PFSK-1 (cell line): ENCODE measurements around the gene VEZF1.

Experiments
- FOXP2 ChIP-seq: optimal IDR thresholded peaks from 2 replicates; pipeline ENCODE3; 2011; ENCODE audit warnings: borderline replicate concordance, control low read depth, inconsistent platforms; ENCODE audit not compliant: insufficient read depth; ENCODE audit errors: extremely low read length, extremely low read depth
- POLR2AphosphoS5 ChIP-seq: IDR thresholded peaks from 2 replicates; pipeline ENCODE4 v1.6.1; 2012; ENCODE audit warnings: low read depth, mild to moderate bottlenecking, control low read depth, low read length, moderate library complexity
- TAF1 ChIP-seq: IDR thresholded peaks from 2 replicates; pipeline ENCODE4 v1.6.1; 2012; ENCODE audit warnings: low read length, control low read depth, borderline replicate concordance; ENCODE audit not compliant: insufficient read depth
- TF ChIP-seq, protein P1 (sequence below), 2 experiments: IDR thresholded peaks; 2 replicates each; pipeline versions ENCODE4 v1.6.1 to v1.8.0; 2011 to 2012; ENCODE audit warnings: low read depth in 2 of 2, low read length in 2 of 2, control low read depth in 1 of 2, inconsistent platforms in 1 of 2, mild to moderate bottlenecking in 1 of 2, moderate library complexity in 1 of 2; ENCODE audit not compliant: insufficient read depth in 1 of 2

DNA sequence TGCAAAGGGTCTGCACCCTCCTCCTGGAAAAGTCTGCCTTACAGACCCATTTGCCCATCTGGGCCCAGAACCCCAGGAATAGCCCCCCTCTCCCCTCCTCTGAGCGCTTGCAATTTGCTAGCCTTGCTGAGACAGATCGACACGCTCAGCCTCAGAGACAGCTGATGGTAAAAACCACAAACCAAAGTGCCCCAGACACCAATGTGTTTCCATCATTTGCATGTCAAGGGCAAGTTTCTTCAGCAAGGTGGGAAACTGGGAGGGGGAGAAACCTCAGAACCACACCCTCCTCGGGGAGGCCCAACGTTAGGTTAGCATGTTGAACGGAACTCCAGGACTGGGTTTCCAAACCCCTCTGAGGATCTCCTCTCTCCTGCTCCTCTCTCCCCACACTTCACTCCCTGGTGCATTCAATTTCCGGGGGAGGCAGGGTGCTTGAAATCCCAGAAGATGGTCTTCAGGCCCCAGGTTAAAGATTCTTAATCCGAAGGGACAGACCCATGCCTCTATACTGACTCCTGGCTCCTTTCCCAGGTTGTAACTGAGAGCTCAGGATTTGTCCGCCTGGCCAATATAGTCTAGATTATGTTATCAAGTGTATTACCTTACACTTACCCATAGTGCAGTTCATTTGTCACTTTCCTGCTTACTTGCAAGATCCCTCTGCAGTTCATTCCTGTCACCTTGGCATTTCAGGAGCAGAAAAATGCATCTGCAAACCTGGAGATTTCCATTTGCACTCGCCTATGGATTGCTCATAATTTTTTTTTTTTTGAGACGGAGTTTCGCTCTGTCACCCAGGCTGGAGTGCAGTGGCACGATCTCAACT, 31.5 kb downstream of the VEZF1 start:
- TF ChIP-seq, protein P1, sequence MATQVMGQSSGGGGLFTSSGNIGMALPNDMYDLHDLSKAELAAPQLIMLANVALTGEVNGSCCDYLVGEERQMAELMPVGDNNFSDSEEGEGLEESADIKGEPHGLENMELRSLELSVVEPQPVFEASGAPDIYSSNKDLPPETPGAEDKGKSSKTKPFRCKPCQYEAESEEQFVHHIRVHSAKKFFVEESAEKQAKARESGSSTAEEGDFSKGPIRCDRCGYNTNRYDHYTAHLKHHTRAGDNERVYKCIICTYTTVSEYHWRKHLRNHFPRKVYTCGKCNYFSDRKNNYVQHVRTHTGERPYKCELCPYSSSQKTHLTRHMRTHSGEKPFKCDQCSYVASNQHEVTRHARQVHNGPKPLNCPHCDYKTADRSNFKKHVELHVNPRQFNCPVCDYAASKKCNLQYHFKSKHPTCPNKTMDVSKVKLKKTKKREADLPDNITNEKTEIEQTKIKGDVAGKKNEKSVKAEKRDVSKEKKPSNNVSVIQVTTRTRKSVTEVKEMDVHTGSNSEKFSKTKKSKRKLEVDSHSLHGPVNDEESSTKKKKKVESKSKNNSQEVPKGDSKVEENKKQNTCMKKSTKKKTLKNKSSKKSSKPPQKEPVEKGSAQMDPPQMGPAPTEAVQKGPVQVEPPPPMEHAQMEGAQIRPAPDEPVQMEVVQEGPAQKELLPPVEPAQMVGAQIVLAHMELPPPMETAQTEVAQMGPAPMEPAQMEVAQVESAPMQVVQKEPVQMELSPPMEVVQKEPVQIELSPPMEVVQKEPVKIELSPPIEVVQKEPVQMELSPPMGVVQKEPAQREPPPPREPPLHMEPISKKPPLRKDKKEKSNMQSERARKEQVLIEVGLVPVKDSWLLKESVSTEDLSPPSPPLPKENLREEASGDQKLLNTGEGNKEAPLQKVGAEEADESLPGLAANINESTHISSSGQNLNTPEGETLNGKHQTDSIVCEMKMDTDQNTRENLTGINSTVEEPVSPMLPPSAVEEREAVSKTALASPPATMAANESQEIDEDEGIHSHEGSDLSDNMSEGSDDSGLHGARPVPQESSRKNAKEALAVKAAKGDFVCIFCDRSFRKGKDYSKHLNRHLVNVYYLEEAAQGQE (IDR thresholded peaks at IDR 0.05; ENCODE audit: insufficient read depth in 1 of 2, low read depth in 2 of 2, low read length in 2 of 2) = no peak
- TF ChIP-seq POLR2AphosphoS5 = no peak
- TF ChIP-seq TAF1 = no peak
- no peak for TF ChIP-seq FOXP2
